HUES48 (cell line): ENCODE measurements around the gene HECTD1.
"Not testable (repeated sequence)": the region's sequence is repeated elsewhere in the genome, so short reads cannot be mapped to it uniquely, and the experiment has no call there.

Experiments
- H3K27ac ChIP-seq: one replicate; pipeline ENCODE4 v1.7.0; 2013; ENCODE audit warnings: low read depth, low read length, inconsistent platforms
- H3K27me3 ChIP-seq: 2 replicates; pipeline ENCODE4 v1.6.1; 2013; ENCODE audit warnings: mild to moderate bottlenecking, low read length; ENCODE audit not compliant: control insufficient read depth, insufficient read depth
- H3K36me3 ChIP-seq: 2 replicates; pipeline ENCODE4 v1.6.1; 2013; ENCODE audit warnings: low read length; ENCODE audit not compliant: control insufficient read depth, insufficient read depth
- H3K4me1 ChIP-seq: 2 replicates; pipeline ENCODE4 v1.6.1; 2013; ENCODE audit warnings: mild to moderate bottlenecking, low read length; ENCODE audit not compliant: control insufficient read depth, insufficient read depth
- H3K4me3 ChIP-seq: 2 replicates; pipeline ENCODE4 v1.5.1; 2013; ENCODE audit warnings: mild to moderate bottlenecking, low read depth, low read length
- H3K9ac ChIP-seq: 2 replicates; pipeline ENCODE4 v1.6.1; 2013; ENCODE audit warnings: mild to moderate bottlenecking, low read depth, low read length, moderate library complexity
- H3K9me3 ChIP-seq: 2 replicates; pipeline ENCODE4 v1.6.1; 2013; ENCODE audit warnings: low read length; ENCODE audit not compliant: control insufficient read depth, insufficient read depth

Gene HECTD1

DNA sequence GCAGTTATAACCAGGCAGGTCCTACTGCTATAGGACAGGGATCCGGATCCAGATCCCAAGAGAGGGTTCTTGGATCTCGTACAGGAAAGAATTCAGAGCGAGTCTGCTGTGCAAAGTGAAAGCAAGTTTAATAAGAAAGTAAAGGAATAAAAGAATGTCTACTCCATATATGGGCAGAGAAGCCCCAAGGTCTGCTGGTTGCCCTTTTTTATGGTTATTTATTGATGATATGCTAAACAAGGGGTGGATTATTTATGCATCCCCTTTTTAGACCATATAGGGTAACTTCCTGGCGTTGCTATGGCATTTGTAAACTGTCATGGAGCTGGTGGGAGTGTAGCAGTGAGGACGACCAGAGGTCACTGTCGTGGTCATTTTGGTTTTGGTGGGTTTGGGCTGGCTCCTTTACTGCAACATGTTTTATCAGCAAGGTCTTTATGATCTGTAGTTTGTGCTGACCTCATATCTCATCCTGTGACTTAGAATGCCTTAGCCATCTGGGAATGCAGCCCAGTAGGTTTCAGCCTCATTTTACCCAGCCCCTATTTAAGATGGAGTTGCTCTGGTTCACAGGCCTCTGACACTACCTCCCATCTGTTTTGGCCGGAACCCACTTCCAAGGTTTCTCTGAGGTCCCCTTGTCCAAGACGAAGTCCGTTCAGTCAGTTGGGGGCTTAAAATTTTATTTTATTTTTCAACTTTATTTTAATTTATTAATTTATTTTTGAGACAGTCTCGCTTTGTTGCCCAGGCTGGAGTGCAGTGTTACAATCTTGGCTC, 34.8 kb upstream of the HECTD1 start:
- not testable (repeated sequence) for H3K27ac ChIP-seq

GRCh38 chr14:31241450-31242114, 34.0 kb upstream of the HECTD1 start:
- no peak overlapping the region for H3K27ac ChIP-seq
- H3K27me3 ChIP-seq = no peaks in the 10 kb centered on the region
- peaks cover 15% of the 10 kb centered on the region for H3K4me1 ChIP-seq
- no peaks in the 10 kb centered on the region for H3K36me3 ChIP-seq
- H3K4me3 ChIP-seq = no peak overlapping the region
- no peaks in the 10 kb centered on the region for H3K9me3 ChIP-seq
- H3K9ac ChIP-seq = no peak overlapping the region

More for the DNA sequence above, 34.8 kb upstream of the HECTD1 start:
- H3K4me3 ChIP-seq, H3K9ac ChIP-seq, H3K9me3 ChIP-seq, H3K36me3 ChIP-seq, H3K27me3 ChIP-seq: not testable (repeated sequence)
- H3K4me1 ChIP-seq = peaks cover 15% of the 10 kb centered on the region

DNA sequence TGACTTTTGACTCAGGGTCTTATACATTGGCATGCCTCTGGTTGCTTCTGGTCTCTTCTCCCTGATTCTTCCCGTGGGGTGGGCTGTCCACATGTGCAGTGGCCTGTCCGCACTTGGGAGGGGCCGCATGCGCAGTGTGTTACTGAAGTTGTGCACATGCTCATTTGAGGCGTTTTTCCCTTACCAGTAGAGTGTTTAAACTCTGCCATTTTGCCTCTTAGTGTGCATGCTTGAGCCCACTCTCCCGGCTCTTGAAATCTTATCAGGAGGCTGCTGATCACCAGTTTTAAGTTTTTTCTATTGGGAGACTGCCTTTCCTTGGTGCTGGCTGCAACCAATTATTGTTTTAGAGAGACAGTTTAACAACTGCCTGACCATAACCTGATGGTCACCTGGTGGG, 32.1 kb upstream of the HECTD1 start:
- H3K36me3 ChIP-seq = no peaks in the 10 kb centered on the region
- no peaks in the 10 kb centered on the region for H3K27me3 ChIP-seq
- H3K9ac ChIP-seq = no peak overlapping the region
- no peaks in the 10 kb centered on the region for H3K9me3 ChIP-seq
- H3K4me1 ChIP-seq = peaks cover 15% of the 10 kb centered on the region
- no peak overlapping the region for H3K27ac ChIP-seq
- H3K4me3 ChIP-seq = no peak overlapping the region

GRCh38 chr14:31235462-31235861, 27.9 kb upstream of the HECTD1 start:
- Histone ChIP-seq H3K36me3 (no peaks in the 10 kb centered on the region), H3K27ac (no peak overlapping the region), H3K4me1 (no peaks in the 10 kb centered on the region), H3K9ac (no peak overlapping the region), H3K4me3 (no peak overlapping the region), H3K27me3 (no peaks in the 10 kb centered on the region), H3K9me3 (no peaks in the 10 kb centered on the region)

DNA sequence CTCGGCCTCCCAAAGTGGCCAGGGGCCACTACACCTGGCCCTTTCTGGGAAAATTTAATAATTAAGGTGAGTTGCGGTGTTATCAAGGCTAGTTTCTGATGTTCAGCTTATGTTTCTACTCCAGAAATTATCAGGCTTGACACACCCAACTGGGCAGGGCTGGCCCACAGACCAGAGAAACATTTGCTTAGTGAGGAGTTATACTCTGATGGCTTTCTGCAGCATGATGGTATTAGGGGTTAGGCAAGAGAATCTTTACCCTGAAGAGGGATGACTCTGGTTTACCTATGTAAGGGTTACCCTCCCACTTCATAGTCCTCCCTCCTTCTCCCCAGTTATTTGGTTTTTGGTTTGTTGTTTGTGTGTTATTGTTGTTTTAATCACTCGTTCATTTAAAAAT, 24.5 kb upstream of the HECTD1 start:
- Histone ChIP-seq H3K27me3 (no peaks in the 10 kb centered on the region), H3K9ac (no peak overlapping the region), H3K9me3 (no peaks in the 10 kb centered on the region), H3K4me3 (no peak overlapping the region), H3K27ac (no peak overlapping the region), H3K36me3 (no peaks in the 10 kb centered on the region), H3K4me1 (peaks cover 7% of the 10 kb centered on the region)

GRCh38 chr14:31231272-31231671, 23.7 kb upstream of the HECTD1 start:
- H3K4me3 ChIP-seq, H3K36me3 ChIP-seq, H3K27me3 ChIP-seq, H3K9ac ChIP-seq, H3K27ac ChIP-seq, H3K4me1 ChIP-seq, H3K9me3 ChIP-seq: not testable (repeated sequence)

GRCh38 chr14:31230573-31230958, 23.0 kb upstream of the HECTD1 start:
- H3K27me3 ChIP-seq = no peaks in the 10 kb centered on the region
- no peak overlapping the region for H3K27ac ChIP-seq
- no peak overlapping the region for H3K9ac ChIP-seq

GRCh38 chr14:31229638-31230572, 22.3 kb upstream of the HECTD1 start:
- Histone ChIP-seq H3K4me1 (peaks cover 7% of the 10 kb centered on the region), H3K27ac (no peak overlapping the region), H3K36me3 (no peaks in the 10 kb centered on the region), H3K4me3 (peak overlapping the region; percentile 41), H3K9me3 (no peaks in the 10 kb centered on the region), H3K27me3 (no peaks in the 10 kb centered on the region), H3K9ac (no peak overlapping the region)

More at GRCh38 chr14:31230573-31230958, 23.0 kb upstream of the HECTD1 start:
- Histone ChIP-seq H3K4me1 (peaks cover 7% of the 10 kb centered on the region), H3K4me3 (no peak overlapping the region), H3K9me3 (no peaks in the 10 kb centered on the region), H3K36me3 (no peaks in the 10 kb centered on the region)

- Histone ChIP-seq H3K9me3 (no peaks in the 10 kb centered on the region), H3K27ac (no peak overlapping the region), H3K4me1 (peaks cover 7% of the 10 kb centered on the region), H3K4me3 (no peak overlapping the region), H3K36me3 (no peaks in the 10 kb centered on the region), H3K9ac (no peak overlapping the region), H3K27me3 (no peaks in the 10 kb centered on the region)
Measured at GRCh38 chr14:31229009-31229408, 21.4 kb upstream of the HECTD1 start.

GRCh38 chr14:31228533-31228932, 20.9 kb upstream of the HECTD1 start:
- no peaks in the 10 kb centered on the region for H3K9me3 ChIP-seq
- no peak overlapping the region for H3K27ac ChIP-seq
- H3K27me3 ChIP-seq = no peaks in the 10 kb centered on the region
- H3K9ac ChIP-seq = no peak overlapping the region
- H3K4me1 ChIP-seq = peaks cover 7% of the 10 kb centered on the region
- no peaks in the 10 kb centered on the region for H3K36me3 ChIP-seq
- H3K4me3 ChIP-seq = no peak overlapping the region
